ENCODE results near the gene LCN2. TPM values are rescaled to one million over a fixed set of nuclear protein-coding genes. Genes with fewer than 3 reads are reported as not detected.
"Not testable (repeated sequence)": the region's sequence is repeated elsewhere in the genome, so short reads cannot be mapped to it uniquely, and the experiment has no call there.

Gene LCN2
- total RNA-seq, 2 donors from 2014 or later, result 4.9 to 24.6 TPM

- H3K4me1 ChIP-seq, result peaks cover 47% of the 10 kb centered on the region
- no peak for TF ChIP-seq CTCF (IDR thresholded peaks at IDR 0.05)
- no peak for TF ChIP-seq POLR2A (IDR thresholded peaks at IDR 0.05)
- peak in 1 of 4 donors; percentile 6 for DNase-seq
- no peak overlapping the region for H3K4me3 ChIP-seq
- intact Hi-C loops (cut with DNase I), result no loop called here
- peaks cover 21 to 30% of the 10 kb centered on the region in 2 donors for H3K36me3 ChIP-seq (replicated peaks in 1 of 2; ENCODE audit: insufficient read depth in 1 of 2, low read depth in 2 of 2)
- no peaks in the 10 kb centered on the region for H3K9me3 ChIP-seq
- 84 to 92% methylated on average over 15 to 18 of the region's 18 CpGs for WGBS, 2 donors
- ATAC-seq, result no peak
- H3K27me3 ChIP-seq, result no peaks in the 10 kb centered on the region
- H3K27ac ChIP-seq, result peak overlapping the region; percentile 27 to 46 (median 42)
Measured at GRCh38 chr9:128107468-128108268, 41.6 kb upstream of the LCN2 start.

GRCh38 chr9:128108269-128109049, 40.8 kb upstream of the LCN2 start:
- TF ChIP-seq CTCF (IDR thresholded peaks at IDR 0.05), result no peak
- no peak for TF ChIP-seq POLR2A (IDR thresholded peaks at IDR 0.05)
- Histone ChIP-seq H3K9me3 (no peaks in the 10 kb centered on the region), H3K36me3 (replicated peaks in 1 of 2; ENCODE audit: insufficient read depth in 1 of 2, low read depth in 2 of 2) (peaks cover 21 to 30% of the 10 kb centered on the region in 2 donors), H3K27me3 (no peaks in the 10 kb centered on the region), H3K4me3 (no peak overlapping the region), H3K27ac (peak overlapping the region; percentile 27 to 46 (median 38)), H3K4me1 (peaks cover 41% of the 10 kb centered on the region)
- ATAC-seq (no peak), DNase-seq (peak in 1 of 4 donors; percentile 6)
- intact Hi-C loops (cut with DNase I), result no loop called here
- WGBS, 2 donors, result 68 to 86% methylated on average over 15 of the region's 15 CpGs

GRCh38 chr9:128109050-128109709, 40.1 kb upstream of the LCN2 start:
- WGBS, 2 donors, result 71 to 76% methylated on average over 19 to 20 of the region's 20 CpGs
- ATAC-seq (no peak), DNase-seq (peak in 1 of 4 donors; percentile 7)
- intact Hi-C loops (cut with DNase I), result no loop called here
- Histone ChIP-seq H3K9me3 (no peaks in the 10 kb centered on the region), H3K27ac (peak overlapping the region in 2 of 4 donors; percentile 24 to 44), H3K36me3 (replicated peaks in 1 of 2; ENCODE audit: insufficient read depth in 1 of 2, low read depth in 2 of 2) (peaks cover 21 to 30% of the 10 kb centered on the region in 2 donors), H3K4me3 (no peak overlapping the region), H3K27me3 (no peaks in the 10 kb centered on the region), H3K4me1 (peaks cover 41% of the 10 kb centered on the region)
- no peak for TF ChIP-seq CTCF (IDR thresholded peaks at IDR 0.05)
- TF ChIP-seq POLR2A (IDR thresholded peaks at IDR 0.05), result no peak

GRCh38 chr9:128111726-128112125, 37.5 kb upstream of the LCN2 start:
- 83 to 89% methylated on average over 12 of the region's 12 CpGs for WGBS, 2 donors
- ATAC-seq; intact Hi-C loops (cut with DNase I); H3K27me3 ChIP-seq; H3K9me3 ChIP-seq; H3K4me3 ChIP-seq; DNase-seq; H3K27ac ChIP-seq: not testable (repeated sequence)
- H3K4me1 ChIP-seq, result peaks cover 48% of the 10 kb centered on the region
- H3K36me3 ChIP-seq (replicated peaks in 1 of 2; ENCODE audit: insufficient read depth in 1 of 2, low read depth in 2 of 2), result peaks cover 10 to 16% of the 10 kb centered on the region in 2 donors

All from body of pancreas (tissue), 4 donors.